ENCODE measurements around the gene SCRN2. TPM values are rescaled to one million over a fixed set of nuclear protein-coding genes. Genes with fewer than 3 reads are reported as not detected.
A peak's percentile ranks its signal among the peaks of the same experiment; 100 is the strongest.

The SCRN2 gene
- total and polyA plus RNA-seq, 2 of the 8 experiments (the other 6 are each of a cell fraction or from before 2014, with no cell fraction given), result 24.4 to 42.3 TPM

- H3K27me3 ChIP-seq (replicated peaks in 1 of 4; ENCODE audit: control insufficient read depth in 3 of 4, extremely low read depth in 1 of 4, insufficient read depth in 3 of 4, low read length in 3 of 4), result peaks cover 64 to 92% (median 89%) of the 10 kb centered on the region in 4 experiments
- H2AK5ac ChIP-seq (ENCODE audit: low read depth, low read length), result no peak overlapping the region; the same call in 1 of the 2 replicates
- H2BK5ac ChIP-seq (ENCODE audit: low read depth, low read length), result peak overlapping the region; percentile 52; the same call in 1 of the 2 replicates
- H4K5ac ChIP-seq (ENCODE audit: insufficient read length, low read depth, low read length), result no peak overlapping the region
- no peak overlapping the region for H2BK20ac ChIP-seq (ENCODE audit: low read length)
- peaks cover 3 to 5% of the 10 kb centered on the region in 2 experiments for H4K20me1 ChIP-seq (replicated peaks in 1 of 2; ENCODE audit: control insufficient read depth in 1 of 2, insufficient read depth in 2 of 2, low read length in 2 of 2)
- peak overlapping the region; percentile 40; the same call in 1 of the 2 replicates for H2BK15ac ChIP-seq (ENCODE audit: low read length)
- 13% methylated on average over 9 of the region's 9 CpGs; no CpG with 5 or more reads in 1 of the 2 experiments for WGBS, 2 experiments (ENCODE audit: extremely low coverage in 1 of 2, insufficient coverage in 1 of 2, insufficient read length in 1 of 2, insufficient replicate concordance in 2 of 2, low coverage in 1 of 2, low lambda C conversion rate in 2 of 2, missing lambda C conversion rate in 1 of 2)
- H3K79me2 ChIP-seq (ENCODE audit: control insufficient read depth in 1 of 2, insufficient read depth in 2 of 2, low read length in 2 of 2), result no peaks in the 10 kb centered on the region
- H2BK12ac ChIP-seq (ENCODE audit: low read depth, low read length), result no peak overlapping the region
- H4K8ac ChIP-seq (ENCODE audit: extremely low read depth, insufficient read depth, low read length), result no peak overlapping the region
- CTCF ChIA-PET (ENCODE audit: partially characterized antibody), result interaction anchor here (15.3 to 33.0 kb wide), 5 partner anchors 6 to 99 kb away, joined by 246 to 1206 read pairs (median 373); partner anchors contain the start of genes PNPO, PRR15L, SCRN2 and SP2
- H3K4me1 ChIP-seq (replicated peaks in 1 of 4; ENCODE audit: control insufficient read depth in 3 of 4, insufficient read depth in 4 of 4, low read length in 3 of 4), result peaks cover 4 to 26% (median 15%) of the 10 kb centered on the region in 4 experiments
- H3K79me1 ChIP-seq (ENCODE audit: low read depth, low read length), result no peaks in the 10 kb centered on the region
- no peak overlapping the region for H4K91ac ChIP-seq (replicated peaks; ENCODE audit: insufficient read length, low read length)
- H3K14ac ChIP-seq (ENCODE audit: insufficient read length), result no peak overlapping the region
- no peaks in the 10 kb centered on the region for H3K36me3 ChIP-seq (ENCODE audit: control insufficient read depth in 2 of 4, insufficient read depth in 4 of 4, low read length in 3 of 4)
- H3K4me2 ChIP-seq (ENCODE audit: insufficient read depth in 1 of 2, low read depth in 2 of 2, low read length in 2 of 2), result peak overlapping the region; percentile 95 to 99
- no peak for FAIRE-seq
- no peak overlapping the region for H3K4ac ChIP-seq (replicated peaks; ENCODE audit: insufficient read length, low read depth, low read length)
- H2AFZ ChIP-seq (ENCODE audit: low read length), result no peak overlapping the region
- H3K9me3 ChIP-seq (ENCODE audit: insufficient read depth in 2 of 2, low read depth in 1 of 2, low read length in 1 of 2), result no peaks in the 10 kb centered on the region
- TF ChIP-seq RNF2 (IDR thresholded peaks at IDR 0.05; ENCODE audit: borderline replicate concordance, low read depth, low read length, missing control alignments, poor library complexity, severe bottlenecking) (peak; percentile 11), YY1 (IDR thresholded peaks at IDR 0.05; ENCODE audit: low read depth, low read length) (no peak), EZH2 (IDR thresholded peaks at IDR 0.05; ENCODE audit: low read depth, low read length, severe bottlenecking) (peak; percentile 78), SUZ12 (IDR thresholded peaks at IDR 0.05; ENCODE audit: low read length) (peak; percentile 76; the same call in 1 of the 2 replicates)
- no peak overlapping the region for H3K18ac ChIP-seq (ENCODE audit: extremely low read depth, low read length)
- H2BK120ac ChIP-seq (replicated peaks; ENCODE audit: low read depth, low read length), result no peak overlapping the region
- H3K23ac ChIP-seq (ENCODE audit: insufficient read length), result no peak overlapping the region
- no peak overlapping the region for H3K9ac ChIP-seq (replicated peaks in 1 of 4; ENCODE audit: extremely low read depth in 1 of 4, low read depth in 3 of 4, low read length in 3 of 4)
- H3K4me3 ChIP-seq (ENCODE audit: extremely low read depth in 1 of 4, insufficient read depth in 2 of 4, low read depth in 3 of 4, low read length in 4 of 4), result peak overlapping the region; percentile 39 to 67 (median 63)
- H3K23me2 ChIP-seq (ENCODE audit: low read depth, low read length), result peaks cover 23% of the 10 kb centered on the region
- POLR2A ChIA-PET (ENCODE audit: partially characterized antibody), result interaction anchor here (0.7 to 12.4 kb wide), 10 partner anchors 10 to 41 kb away, joined by 3 to 134 read pairs (median 4); partner anchors contain the start of genes LRRC46, MRPL10, SCRN2 and SP2
- no peak for DNase-seq (ENCODE audit: low read depth in 1 of 2, low spot score in 2 of 2)
- H3K27ac ChIP-seq (ENCODE audit: low read depth, low read length), result no peak overlapping the region
- H3K56ac ChIP-seq (replicated peaks; ENCODE audit: insufficient read length, low read depth, low read length), result no peak overlapping the region
Observed at GRCh38 chr17:47850373-47850691, 9.3 kb upstream of the SCRN2 start.

Data from H1 (cell line).